IMR-90 (cell line): ENCODE data around the gene XAF1. TPM values are rescaled to one million over a fixed set of nuclear protein-coding genes. Genes with fewer than 3 reads are reported as not detected.

Experiments used
- ATAC-seq: fragments of 200-7000 bp; cut with Tn5 transposase; 2 replicates; pipeline ENCODE4 v1.9.1; 2020; ENCODE audit warnings: low read depth, mild to moderate bottlenecking, moderate library complexity
- BruUV-seq: library from RNA; stranded (reverse); fragments of 400-500 nt; replicated peaks from 2 replicates; lab custom pipeline; 2021; lab: Mats Ljungman, UMichigan
- CTCF ChIA-PET: fragments of 300-600 bp; formaldehyde crosslinking; extraction: SDS; loops from one replicate; lab custom pipeline; 2021; ENCODE audit warnings: antibody characterized with exemption; lab: Yijun Ruan, JAX
- POLR2A ChIA-PET: fragments of 300-600 bp; sonication (Branson Sonifier 250); formaldehyde crosslinking; loops from one replicate; lab custom pipeline; 2022; ENCODE audit warnings: antibody characterized with exemption; ENCODE audit not compliant: unreplicated experiment; lab: Charles Lee
- DNase-seq: peaks from one replicate; pipeline ENCODE4 v3.0.0; 2013
- H2AFZ ChIP-seq: replicated peaks from 2 replicates; pipeline ENCODE3; 2013; ENCODE audit warnings: low read length, mild to moderate bottlenecking; ENCODE audit not compliant: poor library complexity
- H2AK5ac ChIP-seq: 2 replicates; pipeline ENCODE4 v1.6.1; 2013; ENCODE audit warnings: low read depth, low read length, inconsistent platforms
- H2AK9ac ChIP-seq: replicated peaks from 2 replicates; pipeline ENCODE3; 2013; ENCODE audit warnings: mild to moderate bottlenecking, low read depth, low read length, moderate library complexity; ENCODE audit not compliant: poor library complexity
- H2BK120ac ChIP-seq: 2 replicates; pipeline ENCODE4 v1.6.1; 2013; ENCODE audit warnings: low read depth, low read length, inconsistent platforms
- H2BK15ac ChIP-seq: 3 replicates; pipeline ENCODE4 v1.6.1; 2013; ENCODE audit warnings: low read depth, low read length, inconsistent platforms
- H2BK20ac ChIP-seq: 2 replicates; pipeline ENCODE4 v1.6.1; 2013; ENCODE audit warnings: low read depth, mild to moderate bottlenecking, inconsistent platforms, low read length, moderate library complexity
- H2BK5ac ChIP-seq: 2 replicates; pipeline ENCODE4 v1.6.1; 2013; ENCODE audit warnings: mild to moderate bottlenecking, low read depth, low read length, inconsistent platforms; ENCODE audit not compliant: poor library complexity, severe bottlenecking
- H3K14ac ChIP-seq: replicated peaks from 2 replicates; pipeline ENCODE4 v1.6.1; 2013; ENCODE audit warnings: low read depth, low read length, inconsistent platforms
- H3K18ac ChIP-seq: 2 replicates; pipeline ENCODE4 v1.6.1; 2013; ENCODE audit warnings: low read depth, low read length, control low read depth
- H3K23ac ChIP-seq: 2 replicates; pipeline ENCODE4 v1.6.1; 2013; ENCODE audit warnings: low read depth, low read length, inconsistent platforms
- H3K27ac ChIP-seq: 2 replicates; pipeline ENCODE4 v1.5.1; 2013; ENCODE audit warnings: mild to moderate bottlenecking, control low read depth, low read length; ENCODE audit not compliant: insufficient read depth
- H3K27me3 ChIP-seq: 2 replicates; pipeline ENCODE4 v1.6.1; 2013; ENCODE audit warnings: low read length; ENCODE audit not compliant: control insufficient read depth, insufficient read depth
- H3K36me3 ChIP-seq: 2 replicates; pipeline ENCODE4 v1.6.1; 2013; ENCODE audit warnings: low read length, mixed read lengths; ENCODE audit not compliant: control insufficient read depth, insufficient read depth
- H3K4ac ChIP-seq: 2 replicates; pipeline ENCODE4 v1.6.1; 2013; ENCODE audit warnings: low read depth, low read length, inconsistent platforms
- H3K4me1 ChIP-seq: 2 replicates; pipeline ENCODE4 v1.6.1; 2013; ENCODE audit warnings: low read length, mixed read lengths; ENCODE audit not compliant: control insufficient read depth, insufficient read depth
- H3K4me2 ChIP-seq: 2 replicates; pipeline ENCODE4 v1.6.1; 2013; ENCODE audit warnings: low read depth, mild to moderate bottlenecking, control low read depth, low read length, moderate library complexity
- H3K4me3 ChIP-seq: 2 replicates; pipeline ENCODE4 v1.5.1; 2013; ENCODE audit warnings: low read depth, mild to moderate bottlenecking, control low read depth, low read length, moderate library complexity; ENCODE audit not compliant: insufficient read depth
- H3K56ac ChIP-seq: 2 replicates; pipeline ENCODE4 v1.6.1; 2013; ENCODE audit warnings: low read length, inconsistent platforms; ENCODE audit not compliant: insufficient read depth; ENCODE audit errors: extremely low read depth
- H3K79me1 ChIP-seq, 2 experiments: 2 replicates each; pipeline ENCODE4 v1.6.1; 2013; ENCODE audit warnings: low read length in 2 of 2, inconsistent platforms in 1 of 2, low read depth in 1 of 2
- H3K9ac ChIP-seq: 2 replicates; pipeline ENCODE4 v1.6.1; 2013; ENCODE audit warnings: low read depth, low read length, control low read depth
- H3K9me1 ChIP-seq: 2 replicates; pipeline ENCODE4 v1.6.1; 2013; ENCODE audit warnings: low read length, inconsistent platforms; ENCODE audit not compliant: insufficient read depth
- H3K9me3 ChIP-seq: 2 replicates; pipeline ENCODE4 v1.6.1; 2013; ENCODE audit warnings: low read length; ENCODE audit not compliant: control insufficient read depth, insufficient read depth
- H4K20me1 ChIP-seq: 2 replicates; pipeline ENCODE4 v1.6.1; 2013; ENCODE audit warnings: low read length, inconsistent platforms; ENCODE audit not compliant: insufficient read depth
- H4K5ac ChIP-seq: 2 replicates; pipeline ENCODE4 v1.6.1; 2013; ENCODE audit warnings: mild to moderate bottlenecking, low read depth, low read length, control low read depth
- H4K8ac ChIP-seq, 2 experiments: 2 replicates each; pipeline ENCODE4 v1.6.1; 2013; ENCODE audit warnings: low read depth in 2 of 2, low read length in 2 of 2, control low read depth in 1 of 2, inconsistent platforms in 1 of 2
- H4K91ac ChIP-seq: 2 replicates; pipeline ENCODE4 v1.6.1; 2013; ENCODE audit warnings: low read depth, low read length, inconsistent platforms; ENCODE audit not compliant: insufficient read depth
- BHLHE40 ChIP-seq: fragments of 150-350 bp; IDR thresholded peaks from 2 replicates; pipeline ENCODE4 v1.6.1; 2016; ENCODE audit warnings: mild to moderate bottlenecking, low read depth, low read length
- CEBPB ChIP-seq: IDR thresholded peaks from 2 replicates; pipeline ENCODE4 v1.6.1; 2012; ENCODE audit warnings: low read depth, low read length, improper control_type of control experiment
- CHD1 ChIP-seq: IDR thresholded peaks from 2 replicates; pipeline ENCODE4 v1.6.1; 2012; ENCODE audit warnings: low read depth, low read length, improper control_type of control experiment
- FOS ChIP-seq: fragments of 150-350 bp; IDR thresholded peaks from 2 replicates; pipeline ENCODE4 v1.6.1; 2016; ENCODE audit warnings: low read depth, low read length
- MAFK ChIP-seq: IDR thresholded peaks from 2 replicates; pipeline ENCODE4 v1.6.1; 2012; ENCODE audit warnings: low read depth, low read length, improper control_type of control experiment
- MAZ ChIP-seq: IDR thresholded peaks from 2 replicates; pipeline ENCODE4 v1.6.1; 2012; ENCODE audit warnings: low read depth, mild to moderate bottlenecking, low read length, improper control_type of control experiment, moderate library complexity, borderline replicate concordance
- MXI1 ChIP-seq: IDR thresholded peaks from 2 replicates; pipeline ENCODE4 v1.6.1; 2012; ENCODE audit warnings: low read depth, mild to moderate bottlenecking, low read length, moderate library complexity, borderline replicate concordance
- NFE2L2 ChIP-seq: fragments of 150-350 bp; IDR thresholded peaks from 2 replicates; pipeline ENCODE4 v1.6.1; 2016; ENCODE audit warnings: low read depth, mild to moderate bottlenecking, low read length
- POLR2A ChIP-seq: IDR thresholded peaks from 2 replicates; pipeline ENCODE4 v1.6.1; 2012; ENCODE audit warnings: mild to moderate bottlenecking, low read depth, low read length
- RAD21 ChIP-seq: IDR thresholded peaks from 2 replicates; pipeline ENCODE4 v1.6.1; 2012; ENCODE audit warnings: low read length, improper control_type of control experiment
- RCOR1 ChIP-seq: IDR thresholded peaks from 2 replicates; pipeline ENCODE4 v1.6.1; 2012; ENCODE audit warnings: mild to moderate bottlenecking, low read length, improper control_type of control experiment; ENCODE audit not compliant: insufficient replicate concordance
- RFX5 ChIP-seq: IDR thresholded peaks from 2 replicates; pipeline ENCODE4 v1.8.0; 2012; ENCODE audit warnings: low read depth, mild to moderate bottlenecking, low read length, moderate library complexity
- SMC3 ChIP-seq: fragments of 150-350 bp; IDR thresholded peaks from 2 replicates; pipeline ENCODE4 v1.6.1; 2016; ENCODE audit warnings: low read depth, mild to moderate bottlenecking, antibody characterized with exemption, low read length, moderate library complexity
- WGBS, 2 experiments: methylation state at CpG; one replicate each; pipeline versions ENCODE4 v1.1.5 to v1.1.7; 2013; ENCODE audit warnings: missing lambda C conversion rate in 2 of 2; ENCODE audit not compliant: insufficient read length in 1 of 2; ENCODE audit errors: extremely low coverage in 2 of 2; 5-methylcytosine and 5-hydroxymethylcytosine counted together
- dilution Hi-C: fragments of 300-500 bp; cut with HindIII; formaldehyde crosslinking; loops from one replicate; pipeline ENCODE4 v1.14.3; 2018; ENCODE audit warnings: low sequenced_read_pairs; ENCODE audit not compliant: unreplicated experiment
- in situ Hi-C: fragments of 300-500 bp; cut with MboI; formaldehyde crosslinking; loops from 3 replicates; pipeline ENCODE4 v1.14.3; 2019; ENCODE audit warnings: low sequenced_read_pairs, inconsistent platforms, mixed read lengths
- intact Hi-C: fragments of 100-400 bp; cut with micrococcal nuclease; formaldehyde crosslinking; loops from 2 replicates; pipeline ENCODE4 v1.10.0; 2022
- polyA plus RNA-seq, 3 experiments: library from polyadenylated mRNA; depleted of rRNA; stranded (reverse); fragments of >200 nt; gene quantifications; 2 replicates each; pipeline ENCODE4 v1.2.3, GENCODE V29; 2012; ENCODE audit warnings: low replicate concordance in 1 of 3
- total RNA-seq: library from RNA; depleted of rRNA; stranded (reverse); fragments of >200 nt; gene quantifications from 2 replicates; pipeline ENCODE4 v1.2.3, GENCODE V29; 2012
- TF ChIP-seq, protein P1 (sequence below): fragments of 150-350 bp; IDR thresholded peaks from 2 replicates; pipeline ENCODE4 v1.6.1; 2017; ENCODE audit warnings: mild to moderate bottlenecking, antibody characterized with exemption, low read length, low read depth
- TF ChIP-seq, protein P2 (sequence below): conservative IDR thresholded peaks from 2 replicates; pipeline ENCODE4 v1.5.1; 2012; ENCODE audit warnings: mild to moderate bottlenecking, low read depth, low read length, improper control_type of control experiment
- TF ChIP-seq, protein P3 (sequence below): fragments of 150-350 bp; IDR thresholded peaks from 2 replicates; pipeline ENCODE4 v1.6.1; 2016; ENCODE audit warnings: low read depth, mild to moderate bottlenecking, low read length, moderate library complexity, borderline replicate concordance

Gene XAF1
- total and polyA plus RNA-seq, 2 of the 4 experiments (the other 2 are of a cell fraction), result 1.3 to 3.9 TPM

DNA sequence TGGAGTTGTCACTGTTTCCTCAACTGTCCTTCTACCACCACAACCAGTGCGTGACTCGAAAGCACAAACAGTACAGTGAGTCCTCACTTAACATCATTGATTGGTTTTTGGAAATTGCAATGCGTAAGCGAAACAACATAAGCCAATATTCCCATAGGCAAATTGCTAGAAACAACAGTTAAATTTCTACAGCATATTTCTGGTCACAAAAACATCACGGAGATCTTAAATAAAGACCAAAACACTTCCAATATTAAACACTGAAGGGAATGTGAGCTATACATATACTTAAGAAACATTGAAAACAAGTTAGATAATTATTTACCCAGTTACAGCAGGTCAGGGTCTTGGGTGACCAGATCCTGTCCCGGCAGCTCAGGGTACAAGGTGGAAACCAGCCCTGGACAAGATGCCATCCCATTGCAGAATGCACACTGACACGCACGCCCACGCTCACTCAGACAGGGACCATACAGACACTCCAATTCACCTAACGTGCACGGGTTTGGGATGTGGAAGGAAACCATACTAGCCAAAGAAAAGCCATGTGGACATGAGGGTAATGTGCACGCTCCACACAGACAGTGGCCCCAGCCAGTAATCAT, 47.4 kb upstream of the XAF1 start:
- dilution Hi-C loops (no loop called here), intact Hi-C loops (no loop called here), in situ Hi-C loops (no loop called here)
- no peak overlapping the region for H4K8ac ChIP-seq
- ATAC-seq (no peak), DNase-seq (no peak)
- H3K36me3 ChIP-seq, result no peaks in the 10 kb centered on the region
- no peak overlapping the region for H2AFZ ChIP-seq
- no peak overlapping the region for H3K18ac ChIP-seq
- no TSS peak for BruUV-seq
- H3K4ac ChIP-seq, result no peak overlapping the region
- H3K27ac ChIP-seq, result no peak overlapping the region
- ChIA-PET POLR2A (no interaction called here), CTCF (no interaction called here)
- TF ChIP-seq, protein P1, sequence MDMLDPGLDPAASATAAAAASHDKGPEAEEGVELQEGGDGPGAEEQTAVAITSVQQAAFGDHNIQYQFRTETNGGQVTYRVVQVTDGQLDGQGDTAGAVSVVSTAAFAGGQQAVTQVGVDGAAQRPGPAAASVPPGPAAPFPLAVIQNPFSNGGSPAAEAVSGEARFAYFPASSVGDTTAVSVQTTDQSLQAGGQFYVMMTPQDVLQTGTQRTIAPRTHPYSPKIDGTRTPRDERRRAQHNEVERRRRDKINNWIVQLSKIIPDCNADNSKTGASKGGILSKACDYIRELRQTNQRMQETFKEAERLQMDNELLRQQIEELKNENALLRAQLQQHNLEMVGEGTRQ, result no peak
- TF ChIP-seq NFE2L2 (no peak), BHLHE40 (no peak), MXI1 (no peak), CHD1 (no peak), RFX5 (no peak), MAZ (no peak), POLR2A (no peak), MAFK (no peak), RCOR1 (no peak), RAD21 (no peak), CEBPB (no peak), FOS (no peak), SMC3 (no peak)
- TF ChIP-seq, protein P2, sequence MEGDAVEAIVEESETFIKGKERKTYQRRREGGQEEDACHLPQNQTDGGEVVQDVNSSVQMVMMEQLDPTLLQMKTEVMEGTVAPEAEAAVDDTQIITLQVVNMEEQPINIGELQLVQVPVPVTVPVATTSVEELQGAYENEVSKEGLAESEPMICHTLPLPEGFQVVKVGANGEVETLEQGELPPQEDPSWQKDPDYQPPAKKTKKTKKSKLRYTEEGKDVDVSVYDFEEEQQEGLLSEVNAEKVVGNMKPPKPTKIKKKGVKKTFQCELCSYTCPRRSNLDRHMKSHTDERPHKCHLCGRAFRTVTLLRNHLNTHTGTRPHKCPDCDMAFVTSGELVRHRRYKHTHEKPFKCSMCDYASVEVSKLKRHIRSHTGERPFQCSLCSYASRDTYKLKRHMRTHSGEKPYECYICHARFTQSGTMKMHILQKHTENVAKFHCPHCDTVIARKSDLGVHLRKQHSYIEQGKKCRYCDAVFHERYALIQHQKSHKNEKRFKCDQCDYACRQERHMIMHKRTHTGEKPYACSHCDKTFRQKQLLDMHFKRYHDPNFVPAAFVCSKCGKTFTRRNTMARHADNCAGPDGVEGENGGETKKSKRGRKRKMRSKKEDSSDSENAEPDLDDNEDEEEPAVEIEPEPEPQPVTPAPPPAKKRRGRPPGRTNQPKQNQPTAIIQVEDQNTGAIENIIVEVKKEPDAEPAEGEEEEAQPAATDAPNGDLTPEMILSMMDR, result no peak
- TF ChIP-seq, protein P3, sequence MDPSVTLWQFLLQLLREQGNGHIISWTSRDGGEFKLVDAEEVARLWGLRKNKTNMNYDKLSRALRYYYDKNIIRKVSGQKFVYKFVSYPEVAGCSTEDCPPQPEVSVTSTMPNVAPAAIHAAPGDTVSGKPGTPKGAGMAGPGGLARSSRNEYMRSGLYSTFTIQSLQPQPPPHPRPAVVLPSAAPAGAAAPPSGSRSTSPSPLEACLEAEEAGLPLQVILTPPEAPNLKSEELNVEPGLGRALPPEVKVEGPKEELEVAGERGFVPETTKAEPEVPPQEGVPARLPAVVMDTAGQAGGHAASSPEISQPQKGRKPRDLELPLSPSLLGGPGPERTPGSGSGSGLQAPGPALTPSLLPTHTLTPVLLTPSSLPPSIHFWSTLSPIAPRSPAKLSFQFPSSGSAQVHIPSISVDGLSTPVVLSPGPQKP, result no peak
- no peak overlapping the region for H3K23ac ChIP-seq
- no peaks in the 10 kb centered on the region for H3K9me1 ChIP-seq
- H4K20me1 ChIP-seq, result no peaks in the 10 kb centered on the region
- no peak overlapping the region for H2BK5ac ChIP-seq
- no peak overlapping the region for H2AK9ac ChIP-seq
- H3K14ac ChIP-seq, result no peak overlapping the region
- no peak overlapping the region for H4K91ac ChIP-seq
- no peak overlapping the region for H3K4me2 ChIP-seq
- H3K4me1 ChIP-seq, result no peaks in the 10 kb centered on the region
- no CpG with 5 or more reads among the region's 12 CpGs for WGBS, 2 experiments
- no peak overlapping the region for H3K4me3 ChIP-seq
- no peak overlapping the region for H2BK20ac ChIP-seq
- H3K56ac ChIP-seq, result no peak overlapping the region
- H2BK15ac ChIP-seq, result no peak overlapping the region
- no peak overlapping the region for H4K5ac ChIP-seq
- no peak overlapping the region for H2BK120ac ChIP-seq
- no peaks in the 10 kb centered on the region for H3K9me3 ChIP-seq
- H3K79me1 ChIP-seq, result no peaks in the 10 kb centered on the region
- peaks cover 35% of the 10 kb centered on the region for H3K27me3 ChIP-seq
- H2AK5ac ChIP-seq, result no peak overlapping the region
- H3K9ac ChIP-seq, result no peak overlapping the region
